NB4 (cell line): ENCODE measurements around the gene ZNF865.

ENCODE experiments used
- POLR2A ChIP-seq: IDR thresholded peaks from 2 replicates; pipeline ENCODE4 v1.6.1; 2011; ENCODE audit warnings: mild to moderate bottlenecking; ENCODE audit not compliant: insufficient read length; ENCODE audit errors: extremely low read depth
- TF ChIP-seq, protein P1 (sequence below): IDR thresholded peaks from one replicate; pipeline ENCODE4 v1.5.1; 2012; ENCODE audit warnings: low read depth, low read length
- TF ChIP-seq, protein P2 (sequence below): IDR thresholded peaks from 2 replicates; pipeline ENCODE4 v1.6.1; 2011; ENCODE audit warnings: low read depth, low read length

DNA sequence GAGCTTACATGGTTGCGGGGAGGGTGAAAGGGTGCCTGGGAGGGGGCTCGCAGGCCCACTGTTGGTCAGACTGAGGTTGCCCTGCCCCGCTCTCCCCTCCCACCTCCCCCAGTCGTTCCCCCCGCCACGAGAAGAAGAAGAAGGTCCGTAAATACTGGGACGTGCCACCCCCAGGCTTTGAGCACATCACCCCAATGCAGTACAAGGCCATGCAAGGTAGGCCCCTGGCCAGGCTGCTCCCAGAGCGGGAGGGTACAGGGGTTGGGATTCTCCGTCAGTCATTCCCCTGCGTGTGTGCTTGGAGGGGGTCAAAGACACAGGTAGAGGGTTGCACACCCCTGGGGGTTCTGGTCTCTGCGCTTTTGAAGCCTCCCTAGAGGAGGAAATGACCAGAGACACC is 55.0 kb downstream of the ZNF865 start:
- TF ChIP-seq, protein P1, sequence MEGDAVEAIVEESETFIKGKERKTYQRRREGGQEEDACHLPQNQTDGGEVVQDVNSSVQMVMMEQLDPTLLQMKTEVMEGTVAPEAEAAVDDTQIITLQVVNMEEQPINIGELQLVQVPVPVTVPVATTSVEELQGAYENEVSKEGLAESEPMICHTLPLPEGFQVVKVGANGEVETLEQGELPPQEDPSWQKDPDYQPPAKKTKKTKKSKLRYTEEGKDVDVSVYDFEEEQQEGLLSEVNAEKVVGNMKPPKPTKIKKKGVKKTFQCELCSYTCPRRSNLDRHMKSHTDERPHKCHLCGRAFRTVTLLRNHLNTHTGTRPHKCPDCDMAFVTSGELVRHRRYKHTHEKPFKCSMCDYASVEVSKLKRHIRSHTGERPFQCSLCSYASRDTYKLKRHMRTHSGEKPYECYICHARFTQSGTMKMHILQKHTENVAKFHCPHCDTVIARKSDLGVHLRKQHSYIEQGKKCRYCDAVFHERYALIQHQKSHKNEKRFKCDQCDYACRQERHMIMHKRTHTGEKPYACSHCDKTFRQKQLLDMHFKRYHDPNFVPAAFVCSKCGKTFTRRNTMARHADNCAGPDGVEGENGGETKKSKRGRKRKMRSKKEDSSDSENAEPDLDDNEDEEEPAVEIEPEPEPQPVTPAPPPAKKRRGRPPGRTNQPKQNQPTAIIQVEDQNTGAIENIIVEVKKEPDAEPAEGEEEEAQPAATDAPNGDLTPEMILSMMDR, result no peak
- no peak for TF ChIP-seq POLR2A
- TF ChIP-seq, protein P2, sequence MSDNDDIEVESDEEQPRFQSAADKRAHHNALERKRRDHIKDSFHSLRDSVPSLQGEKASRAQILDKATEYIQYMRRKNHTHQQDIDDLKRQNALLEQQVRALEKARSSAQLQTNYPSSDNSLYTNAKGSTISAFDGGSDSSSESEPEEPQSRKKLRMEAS, result no peak
